ENCODE data around the gene LILRB1. TPM values are rescaled to one million over a fixed set of nuclear protein-coding genes. Genes with fewer than 3 reads are reported as not detected.

Gene LILRB1
- total RNA-seq, 1 donor = not detected

DNA sequence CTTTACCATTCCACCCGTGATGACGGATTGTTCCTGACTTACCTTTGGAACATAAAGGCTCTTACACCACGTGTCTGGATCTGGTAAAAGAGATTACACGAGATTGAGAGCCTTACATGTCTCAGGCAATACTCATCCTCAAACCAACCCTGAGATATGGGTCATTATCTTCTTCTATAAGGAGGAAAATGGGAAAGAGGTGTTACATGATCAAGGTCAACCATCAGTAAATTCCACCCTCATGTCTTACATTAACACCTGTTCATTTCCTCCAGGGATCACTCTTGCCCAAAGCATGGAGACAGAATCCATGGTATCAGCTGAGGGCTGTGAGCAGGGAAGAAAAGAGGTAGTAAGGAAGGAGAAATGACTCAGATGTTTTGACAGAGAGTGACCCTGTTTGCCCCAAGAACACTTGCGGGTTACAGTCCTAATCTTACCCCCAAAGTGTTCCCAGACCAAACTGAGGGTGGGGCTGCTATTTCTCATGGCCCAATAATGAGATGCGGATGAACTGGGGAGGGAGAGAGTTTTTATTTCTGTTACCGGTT is 52.1 kb downstream of the LILRB1 start:
- H3K4me3 ChIP-seq (ENCODE audit: low read depth, low read length) = no peak overlapping the region
- DNase-seq (ENCODE audit: low read depth) = no peak
- TF ChIP-seq, protein P1, sequence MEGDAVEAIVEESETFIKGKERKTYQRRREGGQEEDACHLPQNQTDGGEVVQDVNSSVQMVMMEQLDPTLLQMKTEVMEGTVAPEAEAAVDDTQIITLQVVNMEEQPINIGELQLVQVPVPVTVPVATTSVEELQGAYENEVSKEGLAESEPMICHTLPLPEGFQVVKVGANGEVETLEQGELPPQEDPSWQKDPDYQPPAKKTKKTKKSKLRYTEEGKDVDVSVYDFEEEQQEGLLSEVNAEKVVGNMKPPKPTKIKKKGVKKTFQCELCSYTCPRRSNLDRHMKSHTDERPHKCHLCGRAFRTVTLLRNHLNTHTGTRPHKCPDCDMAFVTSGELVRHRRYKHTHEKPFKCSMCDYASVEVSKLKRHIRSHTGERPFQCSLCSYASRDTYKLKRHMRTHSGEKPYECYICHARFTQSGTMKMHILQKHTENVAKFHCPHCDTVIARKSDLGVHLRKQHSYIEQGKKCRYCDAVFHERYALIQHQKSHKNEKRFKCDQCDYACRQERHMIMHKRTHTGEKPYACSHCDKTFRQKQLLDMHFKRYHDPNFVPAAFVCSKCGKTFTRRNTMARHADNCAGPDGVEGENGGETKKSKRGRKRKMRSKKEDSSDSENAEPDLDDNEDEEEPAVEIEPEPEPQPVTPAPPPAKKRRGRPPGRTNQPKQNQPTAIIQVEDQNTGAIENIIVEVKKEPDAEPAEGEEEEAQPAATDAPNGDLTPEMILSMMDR (IDR thresholded peaks at IDR 0.05; ENCODE audit: insufficient read depth, low read length) = no peak

DNA sequence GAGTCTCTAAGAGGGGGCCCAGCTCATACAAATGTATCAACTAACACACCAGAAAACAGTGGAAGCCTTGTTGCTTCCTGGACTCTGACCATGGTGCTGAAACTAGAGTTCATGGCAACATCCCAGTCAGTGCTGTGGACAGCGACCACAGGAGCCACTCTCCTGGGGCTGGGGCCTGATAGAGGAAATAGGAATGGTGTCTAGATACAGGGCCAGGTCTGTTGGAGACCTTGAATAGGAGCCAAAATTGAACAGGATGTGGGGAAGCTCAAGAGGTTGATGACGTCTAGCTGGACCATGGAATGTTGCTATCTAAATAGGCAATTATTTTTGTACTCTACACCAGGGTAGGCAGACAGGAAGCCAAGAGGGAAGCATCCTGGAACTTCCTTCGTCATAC is 54.2 kb downstream of the LILRB1 start:
- TF ChIP-seq, protein P1 (IDR thresholded peaks at IDR 0.05; ENCODE audit: insufficient read depth, low read length) = no peak
- H3K4me3 ChIP-seq (ENCODE audit: low read depth, low read length) = no peak overlapping the region
- no peak for DNase-seq (ENCODE audit: low read depth)

Small RNA genes within 50 kb of the gene (small RNA-seq; reads per million reads assigned to genes)
- gene AC245036.3 (not detected), gene MIR8061 (not detected)

Other genes with a start within 250 kb of the LILRB1 start
- gene TTYH1, start 215.0 kb upstream of the LILRB1 start, total RNA-seq (ENCODE audit: low replicate concordance) = not detected in 2 replicates
- 21.7 and 41.7 TPM in 2 replicates for gene LENG8, start 181.3 kb upstream of the LILRB1 start, total RNA-seq (ENCODE audit: low replicate concordance)
- 3.7 and 4.9 TPM in 2 replicates for gene LENG9, start 166.7 kb upstream of the LILRB1 start, total RNA-seq (ENCODE audit: low replicate concordance)
- gene CDC42EP5, start 157.2 kb upstream of the LILRB1 start, total RNA-seq (ENCODE audit: low replicate concordance) = 7.9 and 48.8 TPM in 2 replicates
- not detected in 2 replicates for gene LAIR2, start 127.7 kb upstream of the LILRB1 start, total RNA-seq (ENCODE audit: low replicate concordance)
- gene LILRA2, start 56.7 kb upstream of the LILRB1 start, total RNA-seq (ENCODE audit: low replicate concordance) = not detected in 2 replicates
- gene LILRA1, start 36.9 kb upstream of the LILRB1 start, total RNA-seq (ENCODE audit: low replicate concordance) = not detected in 2 replicates
- not detected in 2 replicates for gene LILRB4, start 32.5 kb downstream of the LILRB1 start, total RNA-seq (ENCODE audit: low replicate concordance)
- gene KIR3DL3, start 94.0 kb downstream of the LILRB1 start, total RNA-seq (ENCODE audit: low replicate concordance) = not detected in 2 replicates
- not detected in 2 replicates for gene KIR2DL3, start 108.0 kb downstream of the LILRB1 start, total RNA-seq (ENCODE audit: low replicate concordance)
- gene KIR2DL1, start 139.3 kb downstream of the LILRB1 start, total RNA-seq (ENCODE audit: low replicate concordance) = not detected in 2 replicates
- not detected in 2 replicates for gene KIR2DL4, start 173.1 kb downstream of the LILRB1 start, total RNA-seq (ENCODE audit: low replicate concordance)
- not detected in 2 replicates for gene KIR3DL1, start 186.0 kb downstream of the LILRB1 start, total RNA-seq (ENCODE audit: low replicate concordance)
- gene KIR2DS4, start 202.2 kb downstream of the LILRB1 start, total RNA-seq (ENCODE audit: low replicate concordance) = not detected in 2 replicates
- not detected in 2 replicates for gene KIR3DL2, start 220.0 kb downstream of the LILRB1 start, total RNA-seq (ENCODE audit: low replicate concordance)
- not detected in 2 replicates for gene FCAR, start 243.8 kb downstream of the LILRB1 start, total RNA-seq (ENCODE audit: low replicate concordance)

Measured in fibroblast of the aortic adventitia (primary cell).